Measurements from ENCODE around the gene ERO1A.
"Not testable (repeated sequence)": the region's sequence is repeated elsewhere in the genome, so short reads cannot be mapped to it uniquely, and the experiment has no call there.

ERO1A gene

GRCh38 chr14:52695481-52696091, at the start of gene ERO1A:
ERO1A (minus strand) TSS chr14:52695558; CDS start chr14:52695481, 77 bp downstream.
- DNase-seq, result peak; percentile 40 to 61

DNA sequence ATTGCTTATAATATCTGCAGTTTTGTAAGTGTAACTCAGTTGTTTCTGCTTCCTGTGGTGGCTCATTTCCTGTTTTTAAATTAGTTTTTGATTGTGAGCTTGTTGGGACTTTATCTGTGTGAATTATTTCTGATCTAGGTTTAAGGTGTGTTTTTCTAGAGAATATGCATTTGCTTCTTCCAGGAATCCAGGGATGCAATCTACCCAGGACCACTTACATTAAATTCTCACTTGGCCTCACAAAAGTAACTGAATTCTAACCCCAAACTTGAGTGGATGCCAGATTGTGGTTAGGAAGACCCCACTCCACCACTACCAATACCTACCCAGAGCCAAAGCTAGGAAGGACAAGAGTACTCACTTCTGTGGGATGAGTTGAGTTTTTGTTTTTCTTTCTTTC, 46.5 kb upstream of the ERO1A start:
- DNase-seq, result no peak

DNA sequence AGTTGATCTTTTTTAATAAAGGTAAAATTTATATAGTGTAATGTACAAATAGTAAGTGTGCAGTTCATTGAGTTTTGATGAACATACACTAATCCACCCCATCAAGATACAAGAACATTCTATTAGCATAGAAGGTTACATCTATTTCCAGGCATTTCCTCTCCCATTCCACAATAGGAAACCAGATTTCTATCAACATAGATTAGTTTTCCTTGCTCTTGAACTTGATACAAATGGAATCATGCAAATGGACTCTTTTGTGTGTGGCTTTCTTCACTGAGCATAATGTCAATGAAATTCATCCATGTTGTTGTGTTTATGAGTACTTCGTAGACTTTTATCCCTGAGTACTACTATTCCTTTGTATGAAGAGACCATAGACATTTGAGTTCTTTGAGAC, 45.4 kb upstream of the ERO1A start:
- no peak for DNase-seq

DNA sequence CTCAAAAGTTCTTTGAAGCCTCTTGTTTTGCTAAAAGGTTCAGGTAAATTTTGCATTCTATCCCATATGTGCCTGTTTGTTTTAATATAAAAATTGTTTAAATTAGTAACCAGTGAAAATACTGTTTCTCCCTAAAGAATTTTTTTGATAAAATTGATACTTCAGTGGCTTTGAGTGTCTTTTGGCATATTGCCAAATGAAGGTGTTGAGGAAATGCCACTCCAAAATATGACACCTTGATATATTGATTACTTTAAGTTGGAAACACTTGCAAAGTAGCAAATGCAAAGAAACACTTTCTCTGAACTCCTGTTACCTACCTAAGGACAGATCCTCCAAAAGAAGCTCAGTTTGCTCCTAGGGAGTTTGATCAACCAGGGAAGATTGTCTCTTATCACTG, 43.1 kb upstream of the ERO1A start:
- no peak for DNase-seq

DNA sequence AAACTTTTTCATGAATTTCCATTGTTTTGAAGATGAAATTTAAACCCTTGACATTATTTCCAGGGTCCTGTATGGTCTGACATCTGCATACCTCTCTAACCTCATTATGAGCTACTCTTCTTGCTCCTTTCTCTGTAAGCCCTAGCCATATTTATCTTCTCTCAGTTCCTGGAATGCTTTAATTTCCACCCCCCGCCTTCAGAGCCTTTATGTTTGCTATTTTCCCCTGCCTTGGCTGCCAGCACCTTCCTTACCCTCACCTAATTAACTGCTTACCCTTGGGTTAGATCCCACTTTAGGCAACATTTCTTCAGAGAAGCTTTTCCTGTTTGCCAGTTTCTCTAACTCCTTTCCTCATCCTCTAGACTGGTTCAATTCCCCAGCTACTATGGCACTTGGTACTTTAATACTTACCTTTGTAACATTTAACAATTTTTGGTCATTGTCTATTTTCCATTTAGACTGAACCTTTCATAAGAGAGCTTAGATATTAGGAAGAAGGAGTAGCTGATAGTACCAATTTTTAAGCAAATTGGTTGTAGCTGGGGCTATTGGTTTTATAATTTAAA, 40.6 kb upstream of the ERO1A start:
- DNase-seq, result no peak

DNA sequence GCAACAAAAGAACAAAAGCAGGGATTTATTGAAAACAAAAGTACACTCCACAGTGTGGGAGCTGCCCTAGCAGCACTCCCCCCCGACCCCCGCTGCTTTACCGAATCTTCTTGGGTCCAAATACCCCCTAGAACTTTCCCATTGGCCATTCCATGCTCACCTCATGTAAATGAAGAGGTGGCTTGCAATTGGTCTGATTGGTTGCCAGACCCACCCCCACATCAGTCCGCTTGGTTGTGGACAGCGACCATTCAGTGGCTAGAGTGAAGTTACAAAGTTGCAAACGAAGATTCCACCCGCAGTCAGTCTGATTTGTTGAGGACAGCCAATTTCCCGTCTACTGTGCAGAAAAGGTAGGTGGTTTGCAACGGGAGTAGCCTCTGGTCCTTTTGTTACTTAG, 38.5 kb upstream of the ERO1A start:
- no peak for DNase-seq

GRCh38 chr14:52730709-52731111, 35.4 kb upstream of the ERO1A start:
- no peak for DNase-seq

DNA sequence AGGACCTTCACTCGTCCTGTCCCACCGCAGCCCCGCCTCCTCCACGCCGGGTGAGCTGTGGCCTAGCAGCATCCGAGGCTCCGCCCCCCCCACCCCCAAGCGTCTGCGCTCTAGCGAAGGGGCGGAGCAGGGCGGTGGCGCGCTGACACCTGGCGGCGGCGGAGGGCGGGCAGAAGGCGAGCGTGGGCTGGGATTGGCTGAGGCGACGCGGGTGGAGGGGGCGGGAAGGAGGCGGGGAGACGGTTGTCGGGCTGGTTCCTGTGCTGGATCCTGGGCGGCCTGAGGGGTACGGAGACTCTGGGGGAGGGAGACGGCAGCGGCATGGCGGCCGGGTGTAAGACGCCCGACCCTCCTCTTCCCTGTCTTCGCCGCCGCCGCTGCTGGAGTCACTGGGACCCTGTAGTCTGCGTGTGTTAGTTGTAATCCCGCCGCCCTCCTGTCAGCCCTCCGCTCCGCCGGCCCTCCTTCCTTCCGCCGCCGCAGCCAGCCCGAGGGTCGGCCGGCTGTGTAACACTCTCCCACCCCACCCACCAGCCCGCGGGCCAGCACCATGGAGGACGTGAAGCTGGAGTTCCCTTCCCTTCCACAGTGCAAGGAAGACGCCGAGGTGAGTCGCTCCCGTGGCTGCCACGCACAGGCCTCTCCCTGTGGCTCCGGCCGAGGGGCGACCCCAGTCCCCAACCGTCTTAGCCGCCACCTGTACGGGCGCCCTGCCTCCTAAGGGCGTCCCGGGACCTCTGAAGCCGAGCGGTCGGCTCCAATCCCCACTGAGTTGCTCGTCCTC, 34.8 kb upstream of the ERO1A start, which contains the start of gene STYX:
Gene STYX (plus strand): TSS at position 242 of the 784 bp plus-strand sequence. CDS start 309 bp downstream, at position 551.
- DNase-seq, result peak; percentile 96 to 99

- DNase-seq, result no peak
Observed at GRCh38 chr14:52729585-52729924, 34.2 kb upstream of the ERO1A start.

DNA sequence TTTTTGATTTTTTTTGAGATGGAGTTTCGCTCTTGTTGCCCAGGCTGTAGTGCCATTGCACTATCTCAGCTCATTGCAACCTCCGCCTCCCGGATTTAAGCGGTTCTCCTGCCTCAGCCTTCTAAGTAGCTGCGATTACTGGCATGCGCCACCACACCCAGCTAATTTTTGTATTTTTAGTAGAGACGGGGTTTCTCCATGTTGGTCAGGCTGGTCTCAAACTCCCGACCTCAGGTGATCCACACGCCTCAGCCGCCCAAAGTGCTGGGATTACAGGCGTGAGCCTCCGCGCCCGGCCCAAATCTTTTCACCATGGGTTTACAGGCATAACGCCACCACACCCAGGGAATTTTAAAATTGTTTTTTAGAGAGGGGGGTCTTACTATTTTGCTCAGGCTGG, 33.7 kb upstream of the ERO1A start:
- DNase-seq, result not testable (repeated sequence)

- DNase-seq, result not testable (repeated sequence)
Observed at GRCh38 chr14:52727509-52727908, 32.2 kb upstream of the ERO1A start.

GRCh38 chr14:52724360-52724644, 28.9 kb upstream of the ERO1A start:
- no peak for DNase-seq

DNA sequence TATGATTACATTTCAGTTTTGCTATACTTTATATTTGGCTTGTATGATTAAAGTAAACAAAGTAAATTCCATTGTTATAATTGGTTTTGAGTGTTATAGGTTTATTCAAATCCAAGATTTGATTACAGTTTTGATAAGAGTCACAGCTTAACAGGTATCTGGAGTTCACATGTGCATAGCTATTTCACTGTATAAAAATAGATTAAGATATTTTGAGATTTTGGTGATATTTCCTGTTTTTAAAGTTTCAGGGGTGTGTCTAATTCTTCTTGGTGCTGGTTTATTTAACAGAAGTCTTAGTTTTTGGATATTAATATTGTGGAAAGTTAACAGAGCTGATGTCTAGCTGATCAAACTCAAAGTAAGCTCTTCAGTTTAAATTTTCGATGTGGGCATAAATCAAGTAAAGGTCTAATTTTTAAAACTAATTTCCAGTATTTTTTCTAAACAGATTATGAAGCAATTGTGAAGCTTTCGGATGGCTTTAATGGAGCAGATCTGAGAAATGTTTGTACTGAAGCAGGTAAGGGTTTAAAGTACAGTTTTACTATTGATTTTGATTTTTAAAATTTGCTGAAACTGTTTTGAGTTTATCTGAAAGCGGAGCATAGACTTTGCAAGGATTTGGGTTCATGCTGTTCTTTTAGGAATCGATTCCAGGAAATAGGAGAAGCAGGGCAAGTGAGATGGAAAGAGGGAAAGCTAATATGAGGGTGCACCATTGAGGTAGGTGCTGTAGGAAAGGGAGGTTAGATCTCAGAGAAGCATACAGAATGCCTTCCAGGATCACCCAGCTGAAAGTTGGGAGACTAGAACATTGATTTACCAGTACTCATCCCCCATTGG, 28.4 kb upstream of the ERO1A start:
- DNase-seq, result no peak

DNA sequence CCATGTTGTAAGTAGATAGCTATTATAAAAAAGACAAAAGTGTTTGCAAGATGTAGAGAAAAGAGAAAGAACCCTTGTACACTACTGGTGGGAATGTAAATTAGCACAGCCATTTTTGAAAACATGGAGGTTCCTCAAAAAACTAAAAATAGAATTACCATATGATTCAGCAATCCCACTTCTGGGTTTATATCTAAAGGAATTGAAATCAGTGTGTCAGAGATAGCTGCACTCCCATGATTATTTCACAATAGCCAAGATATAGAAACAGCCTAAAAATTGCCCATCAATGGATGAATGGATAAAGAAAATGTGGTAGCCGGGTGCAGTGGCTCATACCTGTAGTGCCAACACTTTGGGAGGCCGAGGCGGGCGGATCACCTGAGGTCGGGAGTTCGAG, 20.8 kb upstream of the ERO1A start:
- DNase-seq, result no peak

GRCh38 chr14:52711666-52712065, 16.3 kb upstream of the ERO1A start:
- no peak for DNase-seq

GRCh38 chr14:52706724-52707706, 11.7 kb upstream of the ERO1A start, which contains the start of gene PSMC6:
PSMC6 (plus strand) TSS chr14:52707200; CDS start chr14:52707220, 20 bp downstream.
- peak; percentile 89 to 96 for DNase-seq

- DNase-seq, result no peak
Observed at GRCh38 chr14:52706286-52706685, 10.9 kb upstream of the ERO1A start.

DNA sequence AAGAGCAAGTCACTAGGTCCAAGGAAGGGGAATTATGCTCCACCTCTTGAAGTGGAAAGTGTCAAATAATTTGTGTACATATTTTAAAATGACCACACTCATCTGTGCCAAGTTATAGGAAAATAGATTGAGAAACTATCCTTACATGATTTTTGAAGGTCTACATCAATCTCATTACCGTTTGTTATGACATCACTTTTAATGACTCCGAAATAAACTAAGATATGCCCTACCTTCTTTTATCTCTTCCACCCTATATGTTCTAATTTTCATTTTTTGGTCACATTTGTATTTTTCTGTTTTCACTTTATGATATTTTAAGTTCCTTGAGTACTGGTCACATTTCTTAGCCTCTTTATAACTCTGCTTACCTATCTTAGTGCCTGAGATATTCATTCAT, 8.3 kb upstream of the ERO1A start:
- DNase-seq, result no peak

- no peak for DNase-seq
Observed at GRCh38 chr14:52703225-52703624, 7.9 kb upstream of the ERO1A start.

GRCh38 chr14:52701223-52701622, 5.9 kb upstream of the ERO1A start:
- DNase-seq, result no peak

DNA sequence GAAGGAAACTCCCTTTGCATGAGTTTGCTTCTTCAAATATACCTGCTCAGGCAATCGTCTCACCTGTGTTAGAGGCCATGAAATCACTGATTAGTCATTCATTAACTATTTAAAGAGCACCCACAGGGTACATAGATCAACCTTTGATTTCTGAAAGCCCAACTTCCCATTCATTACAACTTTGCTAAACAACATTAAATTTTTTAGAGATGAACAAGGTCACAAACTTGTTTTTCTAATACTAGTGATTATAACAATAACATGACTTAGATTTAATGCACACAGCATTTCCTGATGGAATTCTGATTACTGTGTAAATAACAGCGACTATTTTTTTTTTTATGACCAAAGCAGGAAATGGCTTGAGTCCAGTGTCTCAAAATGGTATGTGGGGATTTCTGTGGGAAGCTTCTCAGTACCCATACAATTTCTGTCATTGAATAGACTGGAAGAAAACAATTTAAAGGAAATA, 5.4 kb upstream of the ERO1A start:
- DNase-seq, result no peak

Data from NCI-H187 (cell line).